Lung (tissue), 12 donors: ENCODE results near the gene CALR3. TPM values are rescaled to one million over a fixed set of nuclear protein-coding genes. Genes with fewer than 3 reads are reported as not detected.
"Not testable (repeated sequence)": the region's sequence is repeated elsewhere in the genome, so short reads cannot be mapped to it uniquely, and the experiment has no call there.

Experiments used
- ATAC-seq: fragments of 200-7000 bp; cut with Tn5 transposase; one replicate; pipeline ENCODE4 v1.9.1; 2020; ENCODE audit warnings: moderate number of reproducible peaks; ENCODE audit not compliant: insufficient read depth, low FRiP score
- DNase-seq, 3 donors: peaks; one replicate each; pipeline ENCODE4 v3.0.0-alpha.2; 2013 to 2017
- H3K27ac ChIP-seq, 2 donors: one replicate each; pipeline ENCODE4 v1.5.1; 2013; ENCODE audit warnings: mild to moderate bottlenecking in 2 of 2, moderate library complexity in 2 of 2, control low read depth in 1 of 2, inconsistent platforms in 1 of 2, low read depth in 1 of 2, low read length in 1 of 2
- H3K27me3 ChIP-seq, 3 donors: one replicate each; pipeline ENCODE4 v1.5.1; 2013; ENCODE audit warnings: low read length in 2 of 3; ENCODE audit not compliant: control insufficient read depth in 3 of 3, insufficient read depth in 3 of 3
- H3K36me3 ChIP-seq, 4 donors: one replicate each; pipeline ENCODE4 v1.5.1; 2013; ENCODE audit warnings: low read length in 4 of 4, mild to moderate bottlenecking in 1 of 4, moderate library complexity in 1 of 4; ENCODE audit not compliant: control insufficient read depth in 4 of 4, insufficient read depth in 4 of 4
- H3K4me1 ChIP-seq, 5 donors: one replicate each; pipeline ENCODE4 v1.5.1; 2013; ENCODE audit warnings: low read length in 5 of 5, mild to moderate bottlenecking in 2 of 5, moderate library complexity in 1 of 5; ENCODE audit not compliant: control insufficient read depth in 5 of 5, insufficient read depth in 5 of 5
- H3K4me3 ChIP-seq: one replicate; pipeline ENCODE4 v1.5.1; 2013; ENCODE audit warnings: mild to moderate bottlenecking, control low read depth, moderate library complexity
- H3K9ac ChIP-seq, 2 donors: one replicate each; pipeline ENCODE4 v1.5.1; 2013; ENCODE audit warnings: low read length in 2 of 2, control low read depth in 1 of 2; ENCODE audit not compliant: insufficient read depth in 1 of 2
- H3K9me3 ChIP-seq, 4 donors: one replicate each; pipeline ENCODE4 v1.5.1; 2013; ENCODE audit warnings: low read length in 3 of 4, mild to moderate bottlenecking in 1 of 4, moderate library complexity in 1 of 4; ENCODE audit not compliant: control insufficient read depth in 4 of 4, insufficient read depth in 3 of 4
- CTCF ChIP-seq: IDR thresholded peaks from 2 replicates; pipeline ENCODE4 v1.5.1; 2012; ENCODE audit warnings: mild to moderate bottlenecking; ENCODE audit errors: control extremely low read depth, extremely low read depth
- WGBS, 2 donors: extraction: QIAGEN DNeasy Blood & Tissue Kit; methylation state at CpG; one replicate each; pipeline ENCODE4 v1.1.7; 2013; 5-methylcytosine and 5-hydroxymethylcytosine counted together
- polyA plus RNA-seq, 2 donors: library from polyadenylated mRNA; stranded (reverse); fragments of 200-250 nt; gene quantifications; one replicate each; pipeline ENCODE4 v1.2.1, GENCODE V29; 2013
- total RNA-seq, 2 donors: library from RNA; depleted of rRNA in 1 of 2; stranded (reverse); fragments of >200 nt in 1 of 2; gene quantifications; one replicate each; pipeline ENCODE4 v1.2.1, GENCODE V29; 2014 to 2021
- donor health status: control.
- donor health status: control.
- donor health status: Bipolar disorder and iron deficiency.
- donor health status: healthy.
- donor health status: DM: yes; HTN: yes; CAD: no.

CALR3 gene
- total and polyA plus RNA-seq, 4 donors = 0.07 TPM; not detected in 3

- WGBS, 2 donors = 80 to 84% methylated on average over 14 of the region's 14 CpGs
- Histone ChIP-seq H3K9me3 (no peaks in the 10 kb centered on the region), H3K27ac (no peak overlapping the region), H3K4me1 (no peaks in the 10 kb centered on the region), H3K27me3 (no peaks in the 10 kb centered on the region), H3K4me3 (no peak overlapping the region), H3K9ac (no peak overlapping the region), H3K36me3 (peaks cover 8 to 67% (median 33%) of the 10 kb centered on the region in 4 donors)
- DNase-seq (no peak), ATAC-seq (no peak)
- no peak for TF ChIP-seq CTCF
Observed at GRCh38 chr19:16516923-16517610, 21.1 kb upstream of the CALR3 start.

- Histone ChIP-seq H3K4me1 (no peaks in the 10 kb centered on the region), H3K9ac (no peak overlapping the region), H3K36me3 (peaks cover 8 to 61% (median 31%) of the 10 kb centered on the region in 4 donors), H3K4me3 (no peak overlapping the region), H3K9me3 (no peaks in the 10 kb centered on the region), H3K27me3 (no peaks in the 10 kb centered on the region), H3K27ac (no peak overlapping the region)
- ATAC-seq (no peak), DNase-seq (no peak)
- no peak for TF ChIP-seq CTCF
- 93% methylated on average over 15 of the region's 15 CpGs for WGBS, 2 donors
Observed at GRCh38 chr19:16516381-16516780, 20.4 kb upstream of the CALR3 start.

- Histone ChIP-seq H3K27ac (no peak overlapping the region), H3K9me3 (no peaks in the 10 kb centered on the region), H3K4me1 (peaks cover 0 to 9% (median 2%) of the 10 kb centered on the region in 5 donors), H3K9ac (no peak overlapping the region), H3K36me3 (peaks cover 14 to 49% (median 20%) of the 10 kb centered on the region in 4 donors), H3K27me3 (no peaks in the 10 kb centered on the region), H3K4me3 (no peak overlapping the region)
- ATAC-seq (no peak), DNase-seq (no peak)
- TF ChIP-seq CTCF = no peak
- 95% methylated on average over 24 of the region's 24 CpGs for WGBS, 2 donors
Observed at GRCh38 chr19:16514383-16515019, 18.5 kb upstream of the CALR3 start.

GRCh38 chr19:16512611-16513010, 16.6 kb upstream of the CALR3 start:
- H3K4me3 ChIP-seq, ATAC-seq, DNase-seq, H3K27ac ChIP-seq, H3K27me3 ChIP-seq, H3K9me3 ChIP-seq, H3K9ac ChIP-seq: not testable (repeated sequence)
- H3K4me1 ChIP-seq = peaks cover 0 to 14% (median 7%) of the 10 kb centered on the region in 5 donors
- peaks cover 0 to 36% (median 17%) of the 10 kb centered on the region in 4 donors for H3K36me3 ChIP-seq
- 96 to 98% methylated on average over 10 of the region's 10 CpGs for WGBS, 2 donors
